WTC11 (cell line): ENCODE measurements around the gene PRDM15. TPM values are rescaled to one million over a fixed set of nuclear protein-coding genes. Genes with fewer than 3 reads are reported as not detected.

ENCODE experiments used
- ATAC-seq: fragments of 200-7000 bp; cut with Tn5 transposase; 2 replicates; pipeline ENCODE4 v1.10.0; 2021; ENCODE audit warnings: mild to moderate bottlenecking, moderate library complexity
- CTCF ChIA-PET: fragments of 300-600 bp; sonication (Branson Sonifier 250); formaldehyde crosslinking; loops from one replicate; lab custom pipeline; 2021; ENCODE audit warnings: antibody characterized with exemption; lab: Charles Lee
- POLR2A ChIA-PET: fragments of 350-600 bp; sonication (Branson Sonifier 250); formaldehyde crosslinking; loops from one replicate; lab custom pipeline; 2021; ENCODE audit warnings: antibody characterized with exemption; lab: Charles Lee
- DNase-seq: peaks from one replicate; pipeline ENCODE4 v3.0.0; 2021; ENCODE audit warnings: low spot score
- H3K27ac Mint-ChIP-seq: 2 replicates; pipeline ENCODE4 v1.8.0; 2021; ENCODE audit warnings: mixed read lengths
- H3K27me3 Mint-ChIP-seq: 2 replicates; pipeline ENCODE4 v1.8.0; 2021; ENCODE audit warnings: low read depth, mild to moderate bottlenecking, moderate library complexity, mixed read lengths
- H3K36me3 Mint-ChIP-seq: 2 replicates; pipeline ENCODE4 v1.8.0; 2021; ENCODE audit warnings: mixed read lengths
- H3K4me1 Mint-ChIP-seq: 2 replicates; pipeline ENCODE4 v1.8.0; 2022; ENCODE audit warnings: mixed read lengths
- H3K4me3 Mint-ChIP-seq: 2 replicates; pipeline ENCODE4 v1.8.0; 2021; ENCODE audit warnings: mild to moderate bottlenecking, moderate library complexity, mixed read lengths
- H3K9me3 Mint-ChIP-seq: 2 replicates; pipeline ENCODE4 v1.8.0; 2021; ENCODE audit warnings: mixed read lengths
- FOXJ3 ChIP-seq: sonication (generic); formaldehyde crosslinking; IDR thresholded peaks from 2 replicates; pipeline ENCODE4 v1.9.0; 2021; ENCODE audit warnings: missing genetic modification reagents, mild to moderate bottlenecking, borderline replicate concordance
- GABPB1 ChIP-seq: sonication (generic); formaldehyde crosslinking; IDR thresholded peaks from 2 replicates; pipeline ENCODE4 v1.8.1; 2023; ENCODE audit warnings: mild to moderate bottlenecking, missing genetic modification reagents
- NR1H2 ChIP-seq: sonication (generic); formaldehyde crosslinking; IDR thresholded peaks from 2 replicates; pipeline ENCODE4 v1.9.0; 2021; ENCODE audit warnings: mild to moderate bottlenecking, moderate library complexity, missing genetic modification reagents
- RELA ChIP-seq: sonication (generic); formaldehyde crosslinking; IDR thresholded peaks from 2 replicates; pipeline ENCODE4 v1.8.1; 2022; ENCODE audit warnings: missing genetic modification reagents, mild to moderate bottlenecking, borderline replicate concordance
- ZBTB21 ChIP-seq: sonication (generic); formaldehyde crosslinking; IDR thresholded peaks from 2 replicates; pipeline ENCODE4 v1.8.1; 2023; ENCODE audit warnings: mild to moderate bottlenecking, missing genetic modification reagents, borderline replicate concordance
- total RNA-seq: library from RNA; stranded (reverse); gene quantifications from 3 replicates; pipeline ENCODE4 v1.2.3, GENCODE V29; 2021
- TF ChIP-seq, protein P1 (sequence below): sonication (generic); formaldehyde crosslinking; IDR thresholded peaks from 2 replicates; pipeline ENCODE4 v1.8.0; 2022; ENCODE audit warnings: missing genetic modification reagents
- TF ChIP-seq, protein P2 (sequence below): sonication (generic); formaldehyde crosslinking; IDR thresholded peaks from 2 replicates; pipeline ENCODE4 v1.8.0; 2022; ENCODE audit warnings: mild to moderate bottlenecking, missing genetic modification reagents
- TF ChIP-seq, protein P3 (sequence below): sonication (generic); formaldehyde crosslinking; IDR thresholded peaks from 2 replicates; pipeline ENCODE4 v1.8.1; 2023; ENCODE audit warnings: mild to moderate bottlenecking, moderate library complexity, missing genetic modification reagents
- TF ChIP-seq, protein P4 (sequence below): fragments of 250-450 bp; sonication (Bioruptor Pico); IDR thresholded peaks from 2 replicates; pipeline ENCODE4 v1.8.0; 2021; ENCODE audit warnings: mild to moderate bottlenecking
- TF ChIP-seq, protein P5 (sequence below): sonication (generic); formaldehyde crosslinking; IDR thresholded peaks from 2 replicates; pipeline ENCODE4 v1.8.1; 2023; ENCODE audit warnings: mild to moderate bottlenecking, missing genetic modification reagents
- TF ChIP-seq, protein P6 (sequence below): sonication (generic); formaldehyde crosslinking; IDR thresholded peaks from 2 replicates; pipeline ENCODE4 v1.8.0; 2022; ENCODE audit warnings: mild to moderate bottlenecking, missing genetic modification reagents

PRDM15 gene
- total RNA-seq, 1 experiment from 2014 or later = 12.9 TPM

DNA sequence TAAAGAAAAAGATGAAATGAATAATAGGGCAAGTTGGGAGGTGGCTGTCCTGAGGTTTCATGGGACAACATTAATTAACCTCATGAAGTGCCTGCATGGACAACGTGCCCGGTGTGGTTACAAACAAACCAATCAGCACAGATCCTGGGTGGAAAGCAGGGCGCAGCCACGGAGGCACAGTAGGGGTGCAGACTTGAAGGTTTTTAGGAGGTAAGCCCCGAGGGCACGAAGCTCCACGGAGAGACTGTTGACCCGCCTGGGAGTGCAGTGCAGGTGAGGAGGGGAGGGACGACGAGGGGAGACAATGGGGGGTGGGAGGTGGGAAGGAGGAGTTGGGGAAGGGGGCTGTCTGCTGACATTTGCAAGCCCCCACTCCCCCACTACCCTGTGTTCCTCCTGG is 110.0 kb downstream of the PRDM15 start (continued):
- TF ChIP-seq, protein P1, sequence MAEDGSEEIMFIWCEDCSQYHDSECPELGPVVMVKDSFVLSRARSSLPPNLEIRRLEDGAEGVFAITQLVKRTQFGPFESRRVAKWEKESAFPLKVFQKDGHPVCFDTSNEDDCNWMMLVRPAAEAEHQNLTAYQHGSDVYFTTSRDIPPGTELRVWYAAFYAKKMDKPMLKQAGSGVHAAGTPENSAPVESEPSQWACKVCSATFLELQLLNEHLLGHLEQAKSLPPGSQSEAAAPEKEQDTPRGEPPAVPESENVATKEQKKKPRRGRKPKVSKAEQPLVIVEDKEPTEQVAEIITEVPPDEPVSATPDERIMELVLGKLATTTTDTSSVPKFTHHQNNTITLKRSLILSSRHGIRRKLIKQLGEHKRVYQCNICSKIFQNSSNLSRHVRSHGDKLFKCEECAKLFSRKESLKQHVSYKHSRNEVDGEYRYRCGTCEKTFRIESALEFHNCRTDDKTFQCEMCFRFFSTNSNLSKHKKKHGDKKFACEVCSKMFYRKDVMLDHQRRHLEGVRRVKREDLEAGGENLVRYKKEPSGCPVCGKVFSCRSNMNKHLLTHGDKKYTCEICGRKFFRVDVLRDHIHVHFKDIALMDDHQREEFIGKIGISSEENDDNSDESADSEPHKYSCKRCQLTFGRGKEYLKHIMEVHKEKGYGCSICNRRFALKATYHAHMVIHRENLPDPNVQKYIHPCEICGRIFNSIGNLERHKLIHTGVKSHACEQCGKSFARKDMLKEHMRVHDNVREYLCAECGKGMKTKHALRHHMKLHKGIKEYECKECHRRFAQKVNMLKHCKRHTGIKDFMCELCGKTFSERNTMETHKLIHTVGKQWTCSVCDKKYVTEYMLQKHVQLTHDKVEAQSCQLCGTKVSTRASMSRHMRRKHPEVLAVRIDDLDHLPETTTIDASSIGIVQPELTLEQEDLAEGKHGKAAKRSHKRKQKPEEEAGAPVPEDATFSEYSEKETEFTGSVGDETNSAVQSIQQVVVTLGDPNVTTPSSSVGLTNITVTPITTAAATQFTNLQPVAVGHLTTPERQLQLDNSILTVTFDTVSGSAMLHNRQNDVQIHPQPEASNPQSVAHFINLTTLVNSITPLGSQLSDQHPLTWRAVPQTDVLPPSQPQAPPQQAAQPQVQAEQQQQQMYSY = no peak
- TF ChIP-seq, protein P2, sequence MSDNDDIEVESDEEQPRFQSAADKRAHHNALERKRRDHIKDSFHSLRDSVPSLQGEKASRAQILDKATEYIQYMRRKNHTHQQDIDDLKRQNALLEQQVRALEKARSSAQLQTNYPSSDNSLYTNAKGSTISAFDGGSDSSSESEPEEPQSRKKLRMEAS (CRISPR knock-in tag) = no peak
- TF ChIP-seq, protein P3, sequence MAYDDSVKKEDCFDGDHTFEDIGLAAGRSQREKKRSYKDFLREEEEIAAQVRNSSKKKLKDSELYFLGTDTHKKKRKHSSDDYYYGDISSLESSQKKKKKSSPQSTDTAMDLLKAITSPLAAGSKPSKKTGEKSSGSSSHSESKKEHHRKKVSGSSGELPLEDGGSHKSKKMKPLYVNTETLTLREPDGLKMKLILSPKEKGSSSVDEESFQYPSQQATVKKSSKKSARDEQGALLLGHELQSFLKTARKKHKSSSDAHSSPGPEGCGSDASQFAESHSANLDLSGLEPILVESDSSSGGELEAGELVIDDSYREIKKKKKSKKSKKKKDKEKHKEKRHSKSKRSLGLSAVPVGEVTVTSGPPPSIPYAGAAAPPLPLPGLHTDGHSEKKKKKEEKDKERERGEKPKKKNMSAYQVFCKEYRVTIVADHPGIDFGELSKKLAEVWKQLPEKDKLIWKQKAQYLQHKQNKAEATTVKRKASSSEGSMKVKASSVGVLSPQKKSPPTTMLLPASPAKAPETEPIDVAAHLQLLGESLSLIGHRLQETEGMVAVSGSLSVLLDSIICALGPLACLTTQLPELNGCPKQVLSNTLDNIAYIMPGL (CRISPR knock-in tag) = no peak

DNA sequence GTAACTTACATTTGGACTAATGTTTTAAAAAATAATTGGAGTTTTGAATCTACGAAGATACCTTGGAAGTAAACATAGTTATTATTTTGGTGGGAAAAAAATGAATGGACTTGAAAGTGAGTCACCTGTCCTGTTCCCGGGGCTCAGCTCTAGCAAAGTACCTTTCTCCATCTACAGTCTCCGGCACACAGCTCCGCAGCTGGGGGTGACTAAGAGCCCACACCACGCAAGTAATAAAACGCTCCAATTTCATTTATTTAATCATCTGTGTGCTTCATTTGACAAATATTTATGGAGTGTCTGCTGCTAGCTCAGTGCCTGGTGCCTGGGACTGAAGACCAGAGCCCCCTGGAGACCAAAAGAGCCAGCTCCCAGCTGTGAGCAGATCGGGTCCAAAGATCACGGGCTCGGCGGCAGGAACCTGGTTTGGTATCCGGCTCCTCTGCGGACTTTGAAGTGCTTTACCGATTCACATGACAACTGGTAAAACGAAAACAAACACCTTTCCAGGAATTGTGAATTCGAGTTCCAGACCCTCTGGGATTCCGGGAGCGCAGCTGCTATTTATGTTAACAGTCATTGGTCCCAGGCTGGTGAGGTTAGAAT is 110.6 kb downstream of the PRDM15 start:
- ChIA-PET CTCF (interaction anchor here (0.9 to 14.5 kb wide), 12 partner anchors 9 to 164 kb away, joined by 3 to 207 read pairs (median 6); no protein-coding TSS in a partner anchor), POLR2A (interaction anchor here (0.8 to 1.2 kb wide), 2 partner anchors 10 to 240 kb away, joined by 4 to 6 read pairs; no protein-coding TSS in a partner anchor)
- Mint-ChIP-seq H3K4me1 (peaks cover 73% of the 10 kb centered on the region), H3K9me3 (no peaks in the 10 kb centered on the region), H3K4me3 (peak overlapping the region; percentile 83), H3K27me3 (peaks cover 89% of the 10 kb centered on the region), H3K27ac (no peak overlapping the region; the same call in 1 of the 2 replicates), H3K36me3 (no peaks in the 10 kb centered on the region)
- DNase-seq (peak; percentile 66), ATAC-seq (peak; percentile 15)
- TF ChIP-seq GABPB1 (0 out of 2 replicates have a peak, but pooled peaks have one; percentile 32), NR1H2 (CRISPR knock-in tag) (no peak), ZBTB21 (CRISPR knock-in tag) (no peak)
- TF ChIP-seq, protein P4, sequence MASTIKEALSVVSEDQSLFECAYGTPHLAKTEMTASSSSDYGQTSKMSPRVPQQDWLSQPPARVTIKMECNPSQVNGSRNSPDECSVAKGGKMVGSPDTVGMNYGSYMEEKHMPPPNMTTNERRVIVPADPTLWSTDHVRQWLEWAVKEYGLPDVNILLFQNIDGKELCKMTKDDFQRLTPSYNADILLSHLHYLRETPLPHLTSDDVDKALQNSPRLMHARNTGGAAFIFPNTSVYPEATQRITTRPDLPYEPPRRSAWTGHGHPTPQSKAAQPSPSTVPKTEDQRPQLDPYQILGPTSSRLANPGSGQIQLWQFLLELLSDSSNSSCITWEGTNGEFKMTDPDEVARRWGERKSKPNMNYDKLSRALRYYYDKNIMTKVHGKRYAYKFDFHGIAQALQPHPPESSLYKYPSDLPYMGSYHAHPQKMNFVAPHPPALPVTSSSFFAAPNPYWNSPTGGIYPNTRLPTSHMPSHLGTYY (CRISPR knock-in tag) = no peak
- TF ChIP-seq, protein P5, sequence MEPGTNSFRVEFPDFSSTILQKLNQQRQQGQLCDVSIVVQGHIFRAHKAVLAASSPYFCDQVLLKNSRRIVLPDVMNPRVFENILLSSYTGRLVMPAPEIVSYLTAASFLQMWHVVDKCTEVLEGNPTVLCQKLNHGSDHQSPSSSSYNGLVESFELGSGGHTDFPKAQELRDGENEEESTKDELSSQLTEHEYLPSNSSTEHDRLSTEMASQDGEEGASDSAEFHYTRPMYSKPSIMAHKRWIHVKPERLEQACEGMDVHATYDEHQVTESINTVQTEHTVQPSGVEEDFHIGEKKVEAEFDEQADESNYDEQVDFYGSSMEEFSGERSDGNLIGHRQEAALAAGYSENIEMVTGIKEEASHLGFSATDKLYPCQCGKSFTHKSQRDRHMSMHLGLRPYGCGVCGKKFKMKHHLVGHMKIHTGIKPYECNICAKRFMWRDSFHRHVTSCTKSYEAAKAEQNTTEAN (CRISPR knock-in tag) = no peak
- TF ChIP-seq, protein P2 (CRISPR knock-in tag) = 0 out of 2 replicates have a peak, but pooled peaks have one; percentile 23

DNA sequence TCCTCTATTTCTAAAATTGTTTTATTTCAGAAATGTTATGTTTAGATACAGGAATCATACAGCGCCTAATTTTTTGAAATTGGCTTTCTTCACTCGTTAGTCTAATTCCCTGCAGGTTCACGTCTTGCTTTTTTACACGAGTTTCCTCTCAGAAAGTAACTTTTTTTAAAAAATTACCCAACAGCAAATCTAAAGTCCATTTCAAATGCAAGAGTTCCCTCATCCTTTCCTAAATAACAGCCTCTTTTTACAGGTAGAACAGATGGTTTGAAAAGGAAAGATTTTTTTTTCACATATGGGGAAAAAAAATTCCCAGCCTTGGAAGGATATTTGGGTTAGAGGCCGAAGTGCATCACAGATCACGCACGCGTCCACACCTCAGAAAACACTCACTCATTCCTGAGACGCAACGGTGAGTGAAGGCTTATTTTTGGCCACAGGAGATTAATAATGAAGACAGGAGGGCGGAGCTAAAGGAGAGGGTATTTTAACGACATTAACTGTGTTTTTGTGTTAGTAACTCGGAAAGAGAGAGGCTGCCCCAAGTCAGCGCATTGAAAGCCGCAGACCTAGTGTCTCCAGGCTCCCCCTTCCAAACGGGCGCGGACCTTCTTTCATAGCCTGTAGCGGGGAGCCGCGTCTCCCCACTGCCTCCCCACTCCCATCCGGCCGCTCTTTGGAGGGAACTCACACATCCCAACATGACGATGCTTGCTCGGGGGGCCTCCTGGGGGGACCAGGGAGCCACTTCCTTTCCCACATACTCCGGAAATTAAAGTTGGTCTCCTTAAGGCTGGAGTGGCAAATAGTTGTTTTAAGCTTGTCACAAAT is 111.3 kb downstream of the PRDM15 start:
- POLR2A ChIA-PET = interaction anchor here (0.8 to 1.2 kb wide), 2 partner anchors 11 to 240 kb away, joined by 4 to 6 read pairs; no protein-coding TSS in a partner anchor
- DNase-seq = peak; percentile 58
- ATAC-seq = peak; percentile 10; the same call in 1 of the 2 replicates
- TF ChIP-seq RELA (CRISPR knock-in tag) (no peak), FOXJ3 (CRISPR knock-in tag) (no peak)
- TF ChIP-seq, protein P6, sequence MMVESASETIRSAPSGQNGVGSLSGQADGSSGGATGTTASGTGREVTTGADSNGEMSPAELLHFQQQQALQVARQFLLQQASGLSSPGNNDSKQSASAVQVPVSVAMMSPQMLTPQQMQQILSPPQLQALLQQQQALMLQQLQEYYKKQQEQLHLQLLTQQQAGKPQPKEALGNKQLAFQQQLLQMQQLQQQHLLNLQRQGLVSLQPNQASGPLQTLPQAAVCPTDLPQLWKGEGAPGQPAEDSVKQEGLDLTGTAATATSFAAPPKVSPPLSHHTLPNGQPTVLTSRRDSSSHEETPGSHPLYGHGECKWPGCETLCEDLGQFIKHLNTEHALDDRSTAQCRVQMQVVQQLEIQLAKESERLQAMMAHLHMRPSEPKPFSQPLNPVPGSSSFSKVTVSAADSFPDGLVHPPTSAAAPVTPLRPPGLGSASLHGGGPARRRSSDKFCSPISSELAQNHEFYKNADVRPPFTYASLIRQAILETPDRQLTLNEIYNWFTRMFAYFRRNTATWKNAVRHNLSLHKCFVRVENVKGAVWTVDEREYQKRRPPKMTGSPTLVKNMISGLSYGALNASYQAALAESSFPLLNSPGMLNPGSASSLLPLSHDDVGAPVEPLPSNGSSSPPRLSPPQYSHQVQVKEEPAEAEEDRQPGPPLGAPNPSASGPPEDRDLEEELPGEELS (CRISPR knock-in tag) = peak; percentile 10; the same call in 1 of the 2 replicates
- no peaks in the 10 kb centered on the region for H3K9me3 Mint-ChIP-seq
- CTCF ChIA-PET = interaction anchor here (0.9 to 14.5 kb wide), 11 partner anchors 8 to 156 kb away, joined by 3 to 207 read pairs (median 6); no protein-coding TSS in a partner anchor
- peaks cover 94% of the 10 kb centered on the region for H3K27me3 Mint-ChIP-seq
- no peaks in the 10 kb centered on the region for H3K36me3 Mint-ChIP-seq
- no peak overlapping the region; the same call in 1 of the 2 replicates for H3K27ac Mint-ChIP-seq
- H3K4me3 Mint-ChIP-seq = peak overlapping the region; percentile 83
- peaks cover 77% of the 10 kb centered on the region for H3K4me1 Mint-ChIP-seq
